Endothelial cell of umbilical vein (primary cell): ENCODE measurements around the gene OAF. TPM values are rescaled to one million over a fixed set of nuclear protein-coding genes. Genes with fewer than 3 reads are reported as not detected.

Experiments
- BruUV-seq: library from RNA; stranded (reverse); fragments of 400-500 nt; replicated peaks from 2 replicates; lab custom pipeline; 2021; lab: Mats Ljungman, UMichigan
- CTCF ChIA-PET: fragments of 300-600, 350-600 bp; sonication (Branson Sonifier 250); formaldehyde crosslinking; loops from one replicate; lab custom pipeline; 2021; ENCODE audit warnings: antibody characterized with exemption, inconsistent platforms; lab: Charles Lee
- POLR2A ChIA-PET: fragments of 300-600, 350-600 bp; sonication (Branson Sonifier 250); formaldehyde crosslinking; loops from one replicate; lab custom pipeline; 2021; ENCODE audit warnings: antibody characterized with exemption, inconsistent platforms; lab: Charles Lee
- DNase-seq: peaks from one replicate; pipeline ENCODE4 v3.0.0-alpha.2; 2011; ENCODE audit warnings: low read depth, low spot score
- FAIRE-seq: peaks from 2 replicates; lab custom pipeline; 2011; peaks lifted over from hg19 to GRCh38; lab: Jason Lieb, UNC
- H2AFZ ChIP-seq: 2 replicates; pipeline ENCODE4 v1.6.0; 2012; ENCODE audit warnings: low read depth, low read length, control low read depth, inconsistent platforms
- H3K27ac ChIP-seq: 2 replicates; pipeline ENCODE4 v1.5.1; 2011; ENCODE audit warnings: low read depth, mild to moderate bottlenecking, control low read depth, low read length, moderate library complexity; ENCODE audit not compliant: insufficient read depth
- H3K27me3 ChIP-seq, 2 experiments: 2 replicates each; pipeline versions ENCODE4 v1.6.0 to v1.6.1; 2011; ENCODE audit warnings: low read length in 2 of 2, mixed read lengths in 1 of 2; ENCODE audit not compliant: control insufficient read depth in 2 of 2, insufficient read depth in 2 of 2
- H3K36me3 ChIP-seq, 2 experiments: 2 replicates in 1 of 2; 3 replicates in 1 of 2; pipeline ENCODE4 v1.5.1; 2011; ENCODE audit warnings: low read length in 2 of 2, mild to moderate bottlenecking in 1 of 2, moderate library complexity in 1 of 2; ENCODE audit not compliant: control insufficient read depth in 2 of 2, insufficient read depth in 2 of 2; ENCODE audit errors: extremely low read depth in 1 of 2
- H3K4me1 ChIP-seq: 3 replicates; pipeline ENCODE4 v1.5.1; 2011; ENCODE audit warnings: mild to moderate bottlenecking, low read length; ENCODE audit not compliant: control insufficient read depth, insufficient read depth; ENCODE audit errors: extremely low read depth
- H3K4me2 ChIP-seq: 2 replicates; pipeline ENCODE4 v1.6.1; 2011; ENCODE audit warnings: low read length, control low read depth, mixed read lengths; ENCODE audit not compliant: insufficient read depth
- H3K4me3 ChIP-seq, 3 experiments: fragments of 200-600 bp in 1 of 3; sonication (generic), shearing (Covaris generic) in 1 of 3; replicated peaks in 1 of 3; 2 replicates each; pipeline ENCODE4 v1.5.1; 2011 to 2016; ENCODE audit warnings: control low read depth in 3 of 3, low read length in 3 of 3, mild to moderate bottlenecking in 2 of 3, inconsistent platforms in 1 of 3, low read depth in 1 of 3, moderate library complexity in 1 of 3; ENCODE audit not compliant: insufficient read depth in 1 of 3
- H3K79me2 ChIP-seq: 2 replicates; pipeline ENCODE4 v1.6.0; 2012; ENCODE audit warnings: low read length, inconsistent platforms; ENCODE audit not compliant: control insufficient read depth, insufficient read depth
- H3K9ac ChIP-seq: replicated peaks from 2 replicates; pipeline ENCODE3; 2011; ENCODE audit warnings: low read length, control low read depth; ENCODE audit not compliant: insufficient read depth; ENCODE audit errors: extremely low read depth
- H3K9me1 ChIP-seq: replicated peaks from 3 replicates; pipeline ENCODE4 v1.6.0; 2011; ENCODE audit warnings: mild to moderate bottlenecking, low read length; ENCODE audit not compliant: control insufficient read depth, insufficient read depth; ENCODE audit errors: extremely low read depth
- H3K9me3 ChIP-seq: replicated peaks from 2 replicates; pipeline ENCODE4 v1.5.1; 2012; ENCODE audit warnings: low read length, inconsistent platforms; ENCODE audit not compliant: control insufficient read depth, insufficient read depth
- H4K20me1 ChIP-seq: replicated peaks from 2 replicates; pipeline ENCODE3; 2011; ENCODE audit warnings: mild to moderate bottlenecking, low read length; ENCODE audit not compliant: control insufficient read depth, insufficient read depth; ENCODE audit errors: extremely low read depth
- CTCF ChIP-seq, 2 donors: IDR thresholded peaks; 1 replicate in 1 of 2; 2 replicates in 1 of 2; pipeline ENCODE4 v1.5.1; 2011; ENCODE audit warnings: low read length in 2 of 2, mild to moderate bottlenecking in 2 of 2, moderate library complexity in 2 of 2, control low read depth in 1 of 2, inconsistent platforms in 1 of 2, low read depth in 1 of 2; ENCODE audit not compliant: insufficient read depth in 1 of 2; ENCODE audit errors: extremely low read depth in 1 of 2
- EZH2 ChIP-seq: IDR thresholded peaks from 2 replicates; pipeline ENCODE4 v1.6.1; 2012; ENCODE audit warnings: borderline replicate concordance, low read depth, mild to moderate bottlenecking, moderate library complexity, low read length, inconsistent platforms; ENCODE audit not compliant: severe bottlenecking
- FOS ChIP-seq: IDR thresholded peaks from 2 replicates; pipeline ENCODE4 v1.6.1; 2011; ENCODE audit warnings: mild to moderate bottlenecking, low read length, moderate library complexity, borderline replicate concordance; ENCODE audit not compliant: insufficient read depth
- JUN ChIP-seq: IDR thresholded peaks from 2 replicates; pipeline ENCODE4 v1.6.1; 2011; ENCODE audit warnings: borderline replicate concordance, low read depth; ENCODE audit not compliant: insufficient read length, insufficient read depth
- POLR2AphosphoS5 ChIP-seq: IDR thresholded peaks from 2 replicates; pipeline ENCODE4 v1.6.1; 2012; ENCODE audit warnings: low read depth, mild to moderate bottlenecking, control low read depth, low read length, moderate library complexity; ENCODE audit not compliant: insufficient read depth
- dilution Hi-C: fragments of 300-500 bp; cut with MboI; formaldehyde crosslinking; loops from one replicate; pipeline ENCODE4 v1.15.0; 2019; ENCODE audit warnings: low sequenced_read_pairs; ENCODE audit not compliant: extremely low pct_ligation_motif_present
- intact Hi-C: fragments of 100-400 bp; cut with micrococcal nuclease; formaldehyde crosslinking; loops from one replicate; pipeline ENCODE4 v1.10.0; 2022
- polyA plus RNA-seq, 4 experiments: library from polyadenylated mRNA; depleted of rRNA in 3 of 4; stranded (reverse) in 3 of 4; unstranded in 1 of 4; fragments of >200 nt; gene quantifications; 2 replicates each; pipeline versions ENCODE4 v1.2.1 to v1.2.3, GENCODE V29; 2011 to 2012; ENCODE audit warnings: missing spikeins in 1 of 4
- total RNA-seq: library from RNA; stranded (reverse); gene quantifications from 2 replicates; pipeline ENCODE4 v1.2.3, GENCODE V29; 2021

The OAF gene
- total and polyA plus RNA-seq, 2 donors (not counting 3 experiments of a cell fraction or from before 2014, with no cell fraction given) = 32.1 to 33.8 TPM

GRCh38 chr11:120169981-120170698 is 40.7 kb upstream of the OAF start:
- Histone ChIP-seq H3K4me2 (no peak overlapping the region), H3K4me1 (peaks cover 7% of the 10 kb centered on the region), H3K27ac (no peak overlapping the region), H3K36me3 (no peaks in the 10 kb centered on the region), H3K27me3 (peaks cover 29 to 38% of the 10 kb centered on the region in 2 experiments), H3K9me3 (no peaks in the 10 kb centered on the region), H3K79me2 (no peaks in the 10 kb centered on the region), H2AFZ (no peak overlapping the region), H4K20me1 (no peaks in the 10 kb centered on the region), H3K9me1 (no peaks in the 10 kb centered on the region), H3K9ac (no peak overlapping the region), H3K4me3 (no peak overlapping the region)
- CTCF ChIA-PET = interaction anchor here (0.9 to 8.7 kb wide), 9 partner anchors 11 to 441 kb away, joined by 4 to 217 read pairs (median 16); partner anchors contain the start of genes NECTIN1 and OAF
- FAIRE-seq (no peak), DNase-seq (no peak)
- intact Hi-C loops (loop anchor here (1.0 to 2.0 kb wide), 3 partner anchors 40 to 689 kb away; no protein-coding TSS in a partner anchor), dilution Hi-C loops (no loop called here)
- no TSS peak for BruUV-seq
- POLR2A ChIA-PET = no interaction called here
- TF ChIP-seq JUN (no peak), POLR2AphosphoS5 (no peak), EZH2 (no peak), FOS (no peak), CTCF (IDR thresholded peaks at IDR 0.05; ENCODE audit: extremely low read depth in 1 of 2, insufficient read depth in 1 of 2, low read depth in 1 of 2, low read length in 2 of 2) (no peak)
